ENCODE measurements around the gene MACO1. TPM values are rescaled to one million over a fixed set of nuclear protein-coding genes. Genes with fewer than 3 reads are reported as not detected.

The MACO1 gene
- polyA plus RNA-seq, 5 donors = 22.2 to 29.8 (median 24.1) TPM

DNA sequence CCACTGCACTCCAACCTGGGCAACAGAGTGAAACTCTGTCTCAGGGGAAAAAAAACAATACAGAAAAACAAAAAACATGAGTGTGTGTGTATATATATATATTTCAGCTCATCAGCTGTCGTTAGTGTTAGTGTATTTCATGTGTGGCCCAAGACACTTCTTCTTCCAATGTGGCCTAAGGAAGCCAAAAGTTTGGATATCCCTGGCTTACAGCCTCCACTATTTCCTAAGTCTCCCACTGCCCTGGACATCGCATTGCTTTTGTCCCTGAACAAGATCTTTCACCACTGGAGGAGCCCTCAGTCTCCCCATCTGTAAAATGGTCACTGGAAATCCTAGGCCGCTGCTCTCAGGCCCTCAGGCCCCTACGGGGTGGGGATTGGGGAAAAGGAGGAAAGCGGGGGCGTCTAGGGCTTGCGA, 112.3 kb downstream of the MACO1 start:
- no peak for DNase-seq

DNA sequence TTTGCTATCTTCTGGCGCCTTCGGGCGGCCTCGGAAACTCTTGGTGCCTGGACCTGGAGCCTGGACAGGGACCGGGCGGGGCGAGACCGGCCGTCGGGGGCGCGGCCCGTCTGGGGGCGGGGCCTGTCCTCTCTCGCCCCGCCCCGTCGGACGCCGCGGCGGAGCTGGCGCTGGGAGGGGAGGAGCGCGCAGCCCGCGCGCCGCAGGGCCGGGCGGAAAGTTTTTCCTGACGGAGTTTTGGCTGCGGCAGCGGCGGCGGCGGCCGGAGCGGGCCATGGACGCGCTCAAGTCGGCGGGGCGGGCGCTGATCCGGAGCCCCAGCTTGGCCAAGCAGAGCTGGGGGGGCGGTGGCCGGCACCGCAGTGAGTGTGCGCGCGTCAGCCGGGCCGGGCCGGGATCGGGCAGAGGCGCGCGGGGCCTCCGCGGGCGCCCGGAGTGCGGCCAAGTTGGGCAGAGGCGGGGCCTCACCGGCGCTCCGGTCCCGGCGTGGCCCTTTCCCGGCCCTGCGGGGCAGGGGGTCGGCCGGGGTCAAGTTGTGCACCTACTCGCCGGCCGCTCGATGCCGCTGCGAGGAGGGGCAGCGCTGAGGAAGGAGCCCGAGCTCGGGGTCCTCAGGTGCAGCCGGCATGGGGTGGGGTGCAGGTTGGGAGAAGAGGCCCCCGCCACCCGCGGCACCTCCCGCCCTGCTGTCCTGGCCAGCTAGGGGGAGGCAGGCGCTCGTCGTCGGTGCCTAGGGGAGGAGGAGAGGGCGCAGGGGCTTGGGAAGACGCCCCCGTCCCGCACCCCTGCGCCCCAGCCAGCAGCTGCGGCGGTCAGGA, 112.9 kb downstream of the MACO1 start, which contains the start of gene LDLRAP1:
Gene LDLRAP1, plus strand, starts transcription at position 182 of the 818 bp plus-strand sequence. Its CDS starts 93 bp downstream, at position 275.
- peak; percentile 68 to 74 for DNase-seq

DNA sequence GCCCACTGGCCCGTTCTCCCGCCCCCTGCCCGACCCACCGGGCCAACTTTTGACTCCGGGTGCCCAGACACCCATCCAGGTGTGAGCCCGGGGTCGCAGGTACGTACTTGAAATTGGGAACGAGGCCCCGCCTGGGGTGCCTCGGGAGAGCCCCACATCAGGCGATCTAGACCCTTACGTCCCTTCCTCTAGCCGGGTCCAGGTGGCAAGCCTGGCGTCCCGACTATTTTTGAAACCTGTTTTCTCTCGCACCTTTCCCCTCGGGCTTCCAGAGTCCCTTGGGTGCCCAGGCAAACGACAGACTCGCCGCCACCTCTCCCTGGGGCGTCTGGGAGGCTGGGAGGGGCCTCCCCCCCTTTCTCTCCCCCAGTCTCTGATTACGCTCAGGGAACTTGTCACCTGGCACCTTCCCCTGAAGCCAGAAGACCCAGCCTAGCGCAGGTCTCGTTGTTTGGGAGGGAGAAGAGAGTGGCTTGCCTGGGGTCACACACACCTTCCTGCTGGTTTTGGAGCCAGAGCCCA, 113.6 kb downstream of the MACO1 start:
- no peak for DNase-seq

GRCh38 chr1:25544819-25545218, 114.1 kb downstream of the MACO1 start:
- no peak for DNase-seq

GRCh38 chr1:25545767-25546166, 115.1 kb downstream of the MACO1 start:
- DNase-seq = no peak

DNA sequence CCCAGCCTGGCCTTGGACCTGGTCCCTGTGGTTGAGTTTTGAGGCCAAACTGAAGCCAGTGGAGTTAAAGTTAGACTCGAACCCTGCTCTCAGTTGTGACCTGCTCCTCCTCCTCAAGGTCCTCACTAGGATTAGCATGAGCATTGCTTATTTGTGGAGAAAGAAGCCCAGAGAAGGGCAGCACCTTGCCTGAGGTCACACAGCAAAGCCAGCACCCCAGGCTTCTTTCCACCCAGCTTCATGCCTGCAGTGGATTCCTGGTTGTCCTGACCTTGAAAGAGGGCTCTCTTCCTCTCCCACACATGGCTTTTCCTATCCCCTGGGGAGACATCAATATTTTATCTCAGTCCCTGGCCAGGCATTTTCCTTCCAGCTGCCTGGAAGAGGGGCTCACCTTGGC, 115.5 kb downstream of the MACO1 start:
- no peak for DNase-seq

GRCh38 chr1:25548601-25549000, 117.9 kb downstream of the MACO1 start:
- no peak for DNase-seq

- no peak for DNase-seq
Observed at GRCh38 chr1:25549273-25550154, 118.8 kb downstream of the MACO1 start.

Other genes starting within 250 kb of the MACO1 start
- 10 to 100 TPM; 79.8 to 96.2 (median 90.4) TPM for gene SYF2, start 198.4 kb upstream of the MACO1 start, polyA plus RNA-seq (ENCODE audit: insufficient read depth in 1 of 5, insufficient read length in 5 of 5, low replicate concordance in 1 of 5)
- gene RSRP1, start 183.4 kb upstream of the MACO1 start, polyA plus RNA-seq (ENCODE audit: insufficient read depth in 1 of 5, insufficient read length in 5 of 5, low replicate concordance in 1 of 5) = 100 to 1,000 TPM; 166 to 246 (median 233) TPM
- gene RHD, start 158.4 kb upstream of the MACO1 start, polyA plus RNA-seq (ENCODE audit: insufficient read depth in 1 of 5, insufficient read length in 5 of 5, low replicate concordance in 1 of 5) = 1 to 10 TPM; 1.2 to 2.9 (median 2.5) TPM
- gene TMEM50A, start 92.6 kb upstream of the MACO1 start, polyA plus RNA-seq (ENCODE audit: insufficient read depth in 1 of 5, insufficient read length in 5 of 5, low replicate concordance in 1 of 5) = 10 to 100 TPM; 75.3 to 93.1 (median 82.6) TPM
- gene RHCE, start 10.1 kb upstream of the MACO1 start, polyA plus RNA-seq (ENCODE audit: insufficient read depth in 1 of 5, insufficient read length in 5 of 5, low replicate concordance in 1 of 5) = 1 to 10 TPM in 3 of 5 donors, under 1 TPM in 2; 0.41 to 4.9 (median 1.4) TPM
- gene LDLRAP1, start 112.7 kb downstream of the MACO1 start, polyA plus RNA-seq (ENCODE audit: insufficient read depth in 1 of 5, insufficient read length in 5 of 5, low replicate concordance in 1 of 5) = 10 to 100 TPM; 17.5 to 26.8 (median 18.2) TPM
- gene MAN1C1, start 185.9 kb downstream of the MACO1 start, polyA plus RNA-seq (ENCODE audit: insufficient read depth in 1 of 5, insufficient read length in 5 of 5, low replicate concordance in 1 of 5) = 10 to 100 TPM; 12.3 to 19.2 (median 14.7) TPM